B cell (primary cell): ENCODE results near the gene WNT9A. TPM values are rescaled to one million over a fixed set of nuclear protein-coding genes. Genes with fewer than 3 reads are reported as not detected.

Experiments
- ATAC-seq: fragments of 200-7000 bp; cut with Tn5 transposase; one replicate; pipeline ENCODE4 v1.10.0; 2021; ENCODE audit warnings: low read depth, mild to moderate bottlenecking, moderate number of reproducible peaks, moderate library complexity
- CTCF ChIA-PET: fragments of 350-600 bp; sonication (Branson Sonifier 250); formaldehyde crosslinking; loops from one replicate; lab custom pipeline; 2021; ENCODE audit warnings: antibody characterized with exemption, inconsistent platforms; lab: Charles Lee
- POLR2A ChIA-PET: fragments of 350-600 bp; sonication (Branson Sonifier 250); formaldehyde crosslinking; loops from one replicate; lab custom pipeline; 2021; ENCODE audit warnings: antibody characterized with exemption; lab: Charles Lee
- DNase-seq: peaks from one replicate; pipeline ENCODE4 v3.0.0; 2013
- H2AFZ ChIP-seq: 2 replicates; pipeline ENCODE4 v1.6.1; 2012; ENCODE audit warnings: mild to moderate bottlenecking, low read depth, low read length; ENCODE audit not compliant: insufficient read depth, poor library complexity, severe bottlenecking
- H3K27ac ChIP-seq, 2 donors: 1 replicate in 1 of 2; 2 replicates in 1 of 2; pipeline ENCODE4 v1.5.1; 2012 to 2013; ENCODE audit warnings: low read length in 2 of 2, mild to moderate bottlenecking in 2 of 2, moderate library complexity in 1 of 2
- H3K27me3 ChIP-seq, 4 experiments: fragments of 200-600 bp in 1 of 4; sonication (generic) in 1 of 4; replicated peaks in 1 of 4; 1 replicate in 2 of 4; 2 replicates in 2 of 4; pipeline versions ENCODE4 v1.6.1 to v1.7.0; 2013 to 2016; ENCODE audit warnings: low read length in 3 of 4, mild to moderate bottlenecking in 2 of 4, mixed read lengths in 1 of 4, moderate library complexity in 1 of 4; ENCODE audit not compliant: insufficient read depth in 4 of 4, control insufficient read depth in 3 of 4; ENCODE audit errors: control extremely low read depth in 1 of 4
- H3K36me3 ChIP-seq, 2 experiments: replicated peaks in 1 of 2; 1 replicate in 1 of 2; 2 replicates in 1 of 2; pipeline versions ENCODE4 v1.6.1 to v1.7.1; 2013; ENCODE audit warnings: low read length in 1 of 2; ENCODE audit not compliant: insufficient read depth in 2 of 2, control insufficient read depth in 1 of 2; ENCODE audit errors: control extremely low read depth in 1 of 2, extremely low read depth in 1 of 2
- H3K4me1 ChIP-seq, 2 donors: fragments of 200-600 bp in 1 of 2; sonication (generic) in 1 of 2; 1 replicate in 1 of 2; 2 replicates in 1 of 2; pipeline versions ENCODE4 v1.5.1 to v1.6.1; 2013 to 2017; ENCODE audit warnings: low read length in 2 of 2; ENCODE audit not compliant: control insufficient read depth in 2 of 2, insufficient read depth in 2 of 2
- H3K4me2 ChIP-seq: replicated peaks from 2 replicates; pipeline ENCODE3; 2012; ENCODE audit warnings: mild to moderate bottlenecking, low read depth, low read length; ENCODE audit not compliant: poor library complexity, severe bottlenecking
- H3K4me3 ChIP-seq, 5 experiments: fragments of 200-600 bp in 1 of 5; sonication (generic) in 1 of 5; 1 replicate in 3 of 5; 2 replicates in 2 of 5; pipeline versions ENCODE4 v1.5.1 to v1.7.0; 2011 to 2016; ENCODE audit warnings: low read length in 4 of 5, mild to moderate bottlenecking in 4 of 5, low read depth in 2 of 5, control low read depth in 1 of 5, moderate library complexity in 1 of 5; ENCODE audit not compliant: insufficient read depth in 1 of 5; ENCODE audit errors: control extremely low read depth in 1 of 5, extremely low read depth in 1 of 5
- H3K79me2 ChIP-seq: fragments of 200-600 bp; sonication (generic); one replicate; pipeline ENCODE4 v1.6.0; 2016; ENCODE audit warnings: low read length; ENCODE audit not compliant: control insufficient read depth, insufficient read depth
- H3K9ac ChIP-seq: fragments of 200-600 bp; sonication (generic); 2 replicates; pipeline ENCODE4 v1.6.1; 2017; ENCODE audit warnings: mild to moderate bottlenecking, low read length, moderate library complexity
- H3K9me3 ChIP-seq, 3 donors: one replicate each; pipeline versions ENCODE4 v1.6.1 to v1.7.1; 2013; ENCODE audit warnings: low read length in 2 of 3; ENCODE audit not compliant: control insufficient read depth in 2 of 3, insufficient read depth in 1 of 3; ENCODE audit errors: control extremely low read depth in 1 of 3
- H4K20me1 ChIP-seq: 2 replicates; pipeline ENCODE4 v1.6.0; 2012; ENCODE audit warnings: mild to moderate bottlenecking, low read length; ENCODE audit not compliant: insufficient read depth, control insufficient read depth, poor library complexity, severe bottlenecking
- H3K27ac Mint-ChIP-seq: one replicate; pipeline ENCODE4 v1.8.0; 2021; ENCODE audit warnings: mixed read lengths
- H3K27me3 Mint-ChIP-seq: one replicate; pipeline ENCODE4 v1.8.0; 2021; ENCODE audit warnings: mixed read lengths
- H3K4me1 Mint-ChIP-seq: one replicate; pipeline ENCODE4 v1.8.0; 2021; ENCODE audit warnings: mixed read lengths
- H3K4me3 Mint-ChIP-seq: one replicate; pipeline ENCODE4 v1.8.0; 2021; ENCODE audit warnings: mixed read lengths
- H3K9me3 Mint-ChIP-seq: one replicate; pipeline ENCODE4 v1.8.0; 2022; ENCODE audit warnings: mixed read lengths; ENCODE audit not compliant: insufficient read depth
- CTCF ChIP-seq: fragments of 200-600 bp; IDR thresholded peaks from one replicate; pipeline ENCODE4 v1.8.0; 2022; ENCODE audit warnings: antibody characterized with exemption, mild to moderate bottlenecking
- EZH2 ChIP-seq: IDR thresholded peaks from 2 replicates; pipeline ENCODE4 v1.6.1; 2012; ENCODE audit warnings: borderline replicate concordance, low read depth, mild to moderate bottlenecking, moderate library complexity, low read length; ENCODE audit not compliant: insufficient read depth, poor library complexity, severe bottlenecking
- WGBS: methylation state at CpG from one replicate; pipeline ENCODE4 v1.1.5; 2013; ENCODE audit warnings: missing lambda C conversion rate; ENCODE audit not compliant: insufficient coverage; 5-methylcytosine and 5-hydroxymethylcytosine counted together
- intact Hi-C: fragments of 100-400 bp; cut with micrococcal nuclease; formaldehyde crosslinking; loops from one replicate; pipeline ENCODE4 v1.10.0; 2022
- polyA plus RNA-seq: library from polyadenylated mRNA; depleted of rRNA; stranded (reverse); fragments of >200 nt; gene quantifications from 2 replicates; pipeline ENCODE4 v1.2.3, GENCODE V29; 2012
- total RNA-seq, 2 donors: library from RNA; stranded (reverse); fragments of 120-200 nt in 1 of 2; gene quantifications; 1 replicate in 1 of 2; 2 replicates in 1 of 2; pipeline versions ENCODE4 v1.2.3 to v1.2.4, GENCODE V29; 2013 to 2022

The WNT9A gene
- total and polyA plus RNA-seq, 2 donors (not counting 1 experiment from before 2014, with no cell fraction given), result 0.04 TPM; not detected in 1

GRCh38 chr1:227944090-227944930 lies 3.4 kb downstream of the WNT9A start:
- Histone ChIP-seq H3K27me3 (peaks cover 0 to 32% (median 8%) of the 10 kb centered on the region in 4 experiments), H3K4me2 (no peak overlapping the region), H2AFZ (no peak overlapping the region), H4K20me1 (no peaks in the 10 kb centered on the region), H3K9me3 (no peaks in the 10 kb centered on the region), H3K27ac (no peak overlapping the region), H3K79me2 (no peaks in the 10 kb centered on the region), H3K36me3 (no peaks in the 10 kb centered on the region), H3K4me1 (peaks cover 15 to 21% of the 10 kb centered on the region in 2 donors), H3K9ac (no peak overlapping the region), H3K4me3 (no peak overlapping the region)
- ChIA-PET CTCF (no interaction called here), POLR2A (no interaction called here)
- TF ChIP-seq CTCF (no peak), EZH2 (no peak)
- 92% methylated on average over 24 of the region's 24 CpGs for WGBS
- Mint-ChIP-seq H3K27ac (no peak overlapping the region), H3K9me3 (no peaks in the 10 kb centered on the region), H3K27me3 (peaks cover 18% of the 10 kb centered on the region), H3K4me3 (no peak overlapping the region), H3K4me1 (peaks cover 12% of the 10 kb centered on the region)
- ATAC-seq (no peak), DNase-seq (no peak)
- intact Hi-C loops, result no loop called here
